Neural cell (in vitro differentiated cells): ENCODE measurements around the gene PPP1R36. TPM values are rescaled to one million over a fixed set of nuclear protein-coding genes. Genes with fewer than 3 reads are reported as not detected.
A peak's percentile ranks its signal among the peaks of the same experiment; 100 is the strongest.

Source experiments
- H2AFZ ChIP-seq: fragments of 200-600, 300-800 bp; sonication (generic), shearing (Covaris generic); 2 replicates; pipeline ENCODE4 v1.6.0; 2014; ENCODE audit warnings: low read depth, mild to moderate bottlenecking, antibody characterized with exemption, low read length, moderate library complexity
- H3F3A ChIP-seq: fragments of 200-600 bp; shearing (Covaris generic); 2 replicates; pipeline ENCODE4 v1.6.1; 2016; ENCODE audit warnings: mild to moderate bottlenecking, moderate library complexity, mixed read lengths, antibody characterized with exemption, low read length; ENCODE audit not compliant: insufficient read depth, poor library complexity, severe bottlenecking
- H3K27ac ChIP-seq: fragments of 200-600, 300-800 bp; sonication (generic), shearing (Covaris generic); 2 replicates; pipeline ENCODE4 v1.5.1; 2014; ENCODE audit warnings: mild to moderate bottlenecking, low read length, moderate library complexity
- H3K27me3 ChIP-seq: fragments of 300-800, 200-600 bp; sonication (generic), shearing (Covaris generic); 2 replicates; pipeline ENCODE4 v1.6.0; 2014; ENCODE audit warnings: mild to moderate bottlenecking, low read depth, low read length, moderate library complexity; ENCODE audit not compliant: insufficient read depth
- H3K36me3 ChIP-seq: fragments of 300-800, 200-600 bp; sonication (generic), shearing (Covaris generic); 2 replicates; pipeline ENCODE4 v1.5.1; 2014; ENCODE audit warnings: mild to moderate bottlenecking, antibody characterized with exemption, low read length, moderate library complexity; ENCODE audit not compliant: insufficient read depth
- H3K4me2 ChIP-seq: fragments of 300-800, 200-600 bp; sonication (generic), shearing (Covaris generic); 2 replicates; pipeline ENCODE4 v1.6.0; 2014; ENCODE audit warnings: mild to moderate bottlenecking, low read length
- H3K4me3 ChIP-seq: fragments of 300-800, 200-600 bp; sonication (generic), shearing (Covaris generic); 2 replicates; pipeline ENCODE4 v1.5.1; 2014; ENCODE audit warnings: mild to moderate bottlenecking, low read length, moderate library complexity
- H3K79me2 ChIP-seq: fragments of 200-600 bp; shearing (Covaris generic); replicated peaks from 2 replicates; pipeline ENCODE4 v1.6.0; 2014; ENCODE audit warnings: mild to moderate bottlenecking, low read length, moderate library complexity; ENCODE audit not compliant: insufficient read depth
- H3K9ac ChIP-seq: fragments of 300-800, 200-600 bp; sonication (generic), shearing (Covaris generic); 2 replicates; pipeline ENCODE4 v1.6.1; 2016; ENCODE audit warnings: mild to moderate bottlenecking, low read length, mixed read lengths
- H3K9me2 ChIP-seq: fragments of 200-600 bp; shearing (Covaris generic); 2 replicates; pipeline ENCODE4 v1.6.1; 2016; ENCODE audit warnings: mild to moderate bottlenecking, low read length, mixed read lengths; ENCODE audit not compliant: insufficient read depth
- H3K9me3 ChIP-seq: fragments of 200-600, 300-800 bp; sonication (generic), shearing (Covaris generic); 2 replicates; pipeline ENCODE4 v1.6.1; 2016; ENCODE audit warnings: mild to moderate bottlenecking, mixed run types, low read length, moderate library complexity, mixed read lengths
- H4K20me1 ChIP-seq: fragments of 200-600 bp; shearing (Covaris generic); 2 replicates; pipeline ENCODE4 v1.6.1; 2016; ENCODE audit warnings: mild to moderate bottlenecking, mixed run types; ENCODE audit not compliant: insufficient read depth
- CTCF ChIP-seq: fragments of 450-650 bp; IDR thresholded peaks from 2 replicates; pipeline ENCODE4 v1.5.1; 2014; ENCODE audit warnings: antibody characterized with exemption, mild to moderate bottlenecking, moderate library complexity; ENCODE audit not compliant: poor library complexity, severe bottlenecking
- MXI1 ChIP-seq: fragments of 450-650 bp; conservative IDR thresholded peaks from 2 replicates; pipeline ENCODE4 v1.6.1; 2014; ENCODE audit warnings: antibody characterized with exemption, mild to moderate bottlenecking; ENCODE audit not compliant: poor library complexity, severe bottlenecking
- POLR2AphosphoS5 ChIP-seq: IDR thresholded peaks from 2 replicates; pipeline ENCODE4 v1.6.1; 2012
- RAD21 ChIP-seq: fragments of 450-650 bp; conservative IDR thresholded peaks from 2 replicates; pipeline ENCODE4 v1.6.1; 2014; ENCODE audit warnings: antibody characterized with exemption, mild to moderate bottlenecking, moderate library complexity
- REST ChIP-seq: IDR thresholded peaks from 2 replicates; pipeline ENCODE4 v1.6.1; 2012; ENCODE audit warnings: borderline replicate concordance
- SMC3 ChIP-seq: fragments of 450-650 bp; conservative IDR thresholded peaks from 2 replicates; pipeline ENCODE4 v1.6.1; 2014; ENCODE audit warnings: antibody characterized with exemption, mild to moderate bottlenecking, moderate library complexity; ENCODE audit not compliant: poor library complexity
- TAF1 ChIP-seq: IDR thresholded peaks from 2 replicates; pipeline ENCODE4 v1.6.1; 2012; ENCODE audit warnings: low read depth
- polyA plus RNA-seq: library from polyadenylated mRNA; depleted of rRNA; stranded (reverse); fragments of >200 nt; gene quantifications from 2 replicates; pipeline ENCODE4 v1.2.3, GENCODE V29; 2014

Gene PPP1R36
- polyA plus RNA-seq, 1 donor from 2014 or later: not detected

- TF ChIP-seq MXI1: no peak
- TF ChIP-seq RAD21: no peak
- no peak for TF ChIP-seq CTCF
- Histone ChIP-seq H2AFZ (no peak overlapping the region), H3K36me3 (no peaks in the 10 kb centered on the region), H3K9me2 (no peaks in the 10 kb centered on the region), H3K9ac (no peak overlapping the region), H3F3A (no peaks in the 10 kb centered on the region), H3K79me2 (no peaks in the 10 kb centered on the region), H3K9me3 (no peaks in the 10 kb centered on the region), H4K20me1 (no peaks in the 10 kb centered on the region), H3K27me3 (no peaks in the 10 kb centered on the region), H3K27ac (no peak overlapping the region), H3K4me3 (no peak overlapping the region), H3K4me2 (no peak overlapping the region)
Measured at GRCh38 chr14:64634558-64634957, 84.8 kb downstream of the PPP1R36 start.

- Histone ChIP-seq H3K9me3 (no peaks in the 10 kb centered on the region), H3K4me3 (no peak overlapping the region), H4K20me1 (no peaks in the 10 kb centered on the region), H3K79me2 (no peaks in the 10 kb centered on the region), H3K9ac (no peak overlapping the region), H2AFZ (no peak overlapping the region), H3F3A (no peaks in the 10 kb centered on the region), H3K36me3 (no peaks in the 10 kb centered on the region), H3K9me2 (no peaks in the 10 kb centered on the region), H3K27ac (no peak overlapping the region), H3K4me2 (no peak overlapping the region), H3K27me3 (no peaks in the 10 kb centered on the region)
- TF ChIP-seq POLR2AphosphoS5: no peak
- TF ChIP-seq TAF1: no peak
- TF ChIP-seq RAD21: peak; percentile 76
- TF ChIP-seq REST: no peak
- peak; percentile 77 for TF ChIP-seq SMC3
- TF ChIP-seq CTCF: peak; percentile 78
Measured at GRCh38 chr14:64636208-64636979, 86.6 kb downstream of the PPP1R36 start.
